Measurements from ENCODE around the gene UGT1A10. TPM values are rescaled to one million over a fixed set of nuclear protein-coding genes. Genes with fewer than 3 reads are reported as not detected.
"Not testable (repeated sequence)": the region's sequence is repeated elsewhere in the genome, so short reads cannot be mapped to it uniquely, and the experiment has no call there.

The UGT1A10 gene
- total RNA-seq, 2 experiments from 2014 or later = not detected

DNA sequence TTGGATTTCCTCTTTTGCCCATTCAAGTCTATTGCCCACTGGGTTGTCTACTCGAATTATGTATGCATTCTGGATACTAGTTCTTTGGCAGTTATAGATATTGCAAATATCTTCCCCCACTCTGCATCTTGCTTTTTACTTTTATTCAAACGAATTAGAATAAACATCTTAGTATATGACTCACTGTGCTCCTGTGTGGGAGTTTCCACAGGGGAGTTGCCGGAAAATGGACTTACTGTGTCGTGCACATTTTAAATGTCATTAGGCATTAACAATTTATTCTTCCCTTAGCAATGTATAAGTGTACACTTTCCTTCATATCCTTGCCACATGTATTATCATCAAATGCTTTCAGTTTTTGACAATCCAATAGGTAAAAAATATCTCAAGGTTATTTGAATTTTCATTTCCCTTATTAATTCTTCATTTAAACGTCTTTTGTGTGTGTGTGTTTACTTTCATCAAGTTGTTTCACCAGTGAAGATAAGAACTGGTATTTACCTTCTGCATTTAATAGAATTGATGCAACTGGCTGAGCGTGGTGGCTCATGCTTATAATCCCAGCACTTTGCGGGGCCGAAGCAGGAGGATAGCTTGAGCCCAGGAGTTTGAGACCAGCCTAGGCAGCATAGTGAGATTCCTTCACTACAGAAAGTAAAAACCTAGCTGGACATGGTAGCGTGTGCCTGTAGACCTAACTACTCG is 71.8 kb downstream of the UGT1A10 start:
- Mint-ChIP-seq H3K9me3 (no peaks in the 10 kb centered on the region), H3K27me3 (peaks cover 23% of the 10 kb centered on the region), H3K27ac (no peak overlapping the region), H3K4me3 (no peak overlapping the region), H3K4me1 (no peaks in the 10 kb centered on the region), H3K36me3 (ENCODE audit: low read depth) (no peaks in the 10 kb centered on the region)
- DNase-seq = no peak
- ChIA-PET CTCF (no interaction called here), POLR2A (no interaction called here)

DNA sequence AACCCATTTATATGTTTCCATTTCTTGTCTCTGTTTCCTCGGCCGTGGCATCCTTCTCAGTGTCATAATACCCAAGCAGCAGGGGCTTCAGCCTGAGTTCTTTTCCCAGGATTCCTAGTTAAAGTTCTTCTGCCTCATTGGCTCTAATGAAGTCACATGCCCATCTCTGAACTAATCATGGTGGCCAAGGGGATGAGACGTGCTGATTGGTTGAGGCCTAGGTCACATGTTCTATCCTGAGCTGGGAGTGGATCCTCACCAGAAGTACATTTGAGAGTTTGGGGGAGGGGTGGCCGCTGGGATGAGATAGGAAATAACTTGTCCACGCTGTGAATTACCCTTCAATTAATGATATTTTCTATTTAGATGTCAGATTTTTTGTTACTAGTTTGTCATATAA is 72.7 kb downstream of the UGT1A10 start:
- Mint-ChIP-seq H3K36me3 (ENCODE audit: low read depth) (no peaks in the 10 kb centered on the region), H3K27me3 (peaks cover 23% of the 10 kb centered on the region), H3K4me3 (no peak overlapping the region), H3K9me3 (no peaks in the 10 kb centered on the region), H3K4me1 (peaks cover 2% of the 10 kb centered on the region), H3K27ac (no peak overlapping the region)
- no peak for DNase-seq
- CTCF ChIA-PET = no interaction called here
- POLR2A ChIA-PET = no interaction called here

DNA sequence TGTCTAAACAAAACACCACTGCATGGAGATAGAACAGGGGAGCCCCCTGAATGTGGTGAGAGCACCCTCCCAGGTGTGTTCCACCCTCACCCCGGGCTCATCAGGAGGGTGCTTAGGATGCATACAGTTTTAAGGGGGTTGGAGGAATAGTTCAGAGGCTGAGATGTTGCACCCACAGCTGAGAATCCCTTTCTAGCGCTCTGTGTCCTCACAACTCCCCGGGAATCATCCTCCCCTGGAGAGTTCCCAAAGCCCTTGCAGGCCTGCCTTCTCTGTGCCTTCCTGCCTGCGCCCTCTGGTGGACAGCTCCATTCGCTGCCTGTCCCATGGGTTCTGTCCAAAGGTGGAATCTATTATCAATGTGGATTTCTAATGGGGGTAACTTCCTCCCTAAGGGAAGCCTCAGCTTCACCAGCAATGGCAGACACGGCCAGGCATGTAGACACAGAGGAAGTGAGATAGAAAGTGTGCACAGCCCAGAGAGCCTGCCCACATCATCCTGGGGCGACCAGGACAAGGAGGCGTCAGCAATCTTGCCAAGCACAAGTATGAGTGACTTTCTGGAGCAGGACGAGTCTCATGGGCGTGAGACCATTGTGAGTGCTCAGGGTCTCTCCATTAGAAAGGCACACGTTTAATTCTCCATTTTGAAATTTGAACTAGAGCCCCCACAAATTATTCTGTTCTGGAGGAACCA is 75.2 kb downstream of the UGT1A10 start:
- Mint-ChIP-seq H3K36me3 (ENCODE audit: low read depth) (no peaks in the 10 kb centered on the region), H3K4me1 (peaks cover 5% of the 10 kb centered on the region), H3K27ac (no peak overlapping the region), H3K9me3 (no peaks in the 10 kb centered on the region), H3K27me3 (peaks cover 32% of the 10 kb centered on the region), H3K4me3 (no peak overlapping the region)
- POLR2A ChIA-PET = no interaction called here
- CTCF ChIA-PET = no interaction called here
- peak; percentile 79 for DNase-seq

DNA sequence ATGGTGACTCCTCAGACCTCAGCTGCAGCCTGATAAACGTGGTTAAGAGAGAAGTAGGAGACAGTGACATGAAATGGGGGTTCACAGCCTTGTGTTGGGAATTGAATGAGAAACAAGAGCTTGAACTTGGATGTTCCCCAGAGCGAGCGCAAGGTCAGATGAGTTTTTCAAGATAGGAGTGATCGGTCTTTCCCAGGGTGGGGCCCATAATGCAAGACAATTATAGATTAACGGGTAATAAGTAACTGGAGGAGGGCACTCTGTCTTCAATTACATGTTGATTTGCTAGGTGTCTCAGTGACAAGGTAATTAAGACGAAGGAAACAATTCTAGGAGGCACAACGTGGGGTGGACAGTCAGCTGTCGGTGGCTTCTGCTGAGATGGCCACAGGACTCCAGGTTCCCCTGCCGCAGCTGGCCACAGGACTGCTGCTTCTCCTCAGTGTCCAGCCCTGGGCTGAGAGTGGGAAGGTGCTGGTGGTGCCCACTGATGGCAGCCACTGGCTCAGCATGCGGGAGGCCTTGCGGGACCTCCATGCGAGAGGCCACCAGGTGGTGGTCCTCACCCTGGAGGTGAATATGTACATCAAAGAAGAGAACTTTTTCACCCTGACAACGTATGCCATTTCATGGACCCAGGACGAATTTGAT is 76.5 kb downstream of the UGT1A10 start, which contains the start of gene UGT1A5:
TSS of gene UGT1A5 (plus strand) at position 297 of the 651 bp plus-strand sequence. CDS start at position 382, 85 bp downstream.
- CTCF ChIA-PET = no interaction called here
- H3K4me3 Mint-ChIP-seq = no peak within 1 kb of the TSS
- POLR2A ChIA-PET = no interaction called here
- no peak for DNase-seq
- H3K27me3 Mint-ChIP-seq = peaks cover 28% of the 10 kb centered on the region
- no peak within 1 kb of the TSS for H3K27ac Mint-ChIP-seq
- no peaks in the 10 kb centered on the region for H3K36me3 Mint-ChIP-seq (ENCODE audit: low read depth)
- peaks cover 5% of the 10 kb centered on the region for H3K4me1 Mint-ChIP-seq
- H3K9me3 Mint-ChIP-seq = no peaks in the 10 kb centered on the region

DNA sequence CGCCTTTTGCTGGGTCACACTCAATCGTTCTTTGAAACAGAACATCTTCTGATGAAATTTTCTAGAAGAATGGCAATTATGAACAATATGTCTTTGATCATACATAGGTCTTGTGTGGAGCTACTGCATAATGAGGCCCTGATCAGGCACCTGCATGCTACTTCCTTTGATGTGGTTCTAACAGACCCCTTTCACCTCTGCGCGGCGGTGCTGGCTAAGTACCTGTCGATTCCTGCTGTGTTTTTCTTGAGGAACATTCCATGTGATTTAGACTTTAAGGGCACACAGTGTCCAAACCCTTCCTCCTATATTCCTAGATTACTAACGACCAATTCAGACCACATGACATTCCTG is 77.0 kb downstream of the UGT1A10 start:
- Mint-ChIP-seq H3K36me3 (ENCODE audit: low read depth) (no peaks in the 10 kb centered on the region), H3K27me3 (peaks cover 26% of the 10 kb centered on the region)

DNA sequence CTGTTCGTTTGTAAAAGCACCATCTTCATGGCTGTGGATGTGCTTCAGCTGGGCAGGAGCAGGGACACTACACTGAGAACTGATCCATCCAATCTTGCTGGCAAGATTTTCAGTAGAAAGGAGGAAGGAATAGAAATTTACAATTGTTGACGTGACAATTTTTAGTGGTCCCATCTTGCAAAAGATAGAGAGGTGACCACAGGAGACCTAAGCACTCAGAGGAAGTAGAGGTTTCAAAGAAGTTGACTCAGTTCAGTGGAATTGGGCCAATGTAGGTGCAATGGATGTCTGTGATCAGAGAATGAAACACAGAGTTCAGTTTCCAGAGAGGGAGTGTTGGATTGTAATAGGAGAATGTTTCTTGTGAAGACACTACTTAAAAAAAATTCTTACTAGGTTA is 77.9 kb downstream of the UGT1A10 start:
- Mint-ChIP-seq H3K27ac (no peak overlapping the region), H3K27me3 (peaks cover 25% of the 10 kb centered on the region), H3K9me3 (no peaks in the 10 kb centered on the region), H3K36me3 (ENCODE audit: low read depth) (no peaks in the 10 kb centered on the region), H3K4me1 (peaks cover 5% of the 10 kb centered on the region), H3K4me3 (no peak overlapping the region)
- DNase-seq = no peak
- POLR2A ChIA-PET = no interaction called here
- CTCF ChIA-PET = no interaction called here

More for the DNA sequence above, 77.0 kb downstream of the UGT1A10 start:
- H3K9me3 Mint-ChIP-seq = no peaks in the 10 kb centered on the region
- no peak for DNase-seq
- peaks cover 5% of the 10 kb centered on the region for H3K4me1 Mint-ChIP-seq
- no peak overlapping the region for H3K27ac Mint-ChIP-seq
- ChIA-PET POLR2A (no interaction called here), CTCF (no interaction called here)
- H3K4me3 Mint-ChIP-seq = no peak overlapping the region

DNA sequence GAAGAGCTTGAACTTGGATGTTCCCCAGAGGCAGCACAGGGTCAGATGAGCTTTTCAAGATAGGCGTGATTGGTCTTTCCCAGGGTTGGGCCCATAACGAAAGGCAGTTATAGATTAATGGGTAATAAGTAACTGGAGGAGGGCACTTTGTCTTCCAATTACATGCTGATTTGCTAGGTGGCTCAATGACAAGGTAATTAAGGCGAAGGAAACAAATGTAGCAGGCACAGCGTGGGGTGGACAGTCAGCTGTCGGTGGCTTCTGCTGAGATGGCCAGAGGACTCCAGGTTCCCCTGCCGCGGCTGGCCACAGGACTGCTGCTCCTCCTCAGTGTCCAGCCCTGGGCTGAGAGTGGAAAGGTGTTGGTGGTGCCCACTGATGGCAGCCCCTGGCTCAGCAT is 82.3 kb downstream of the UGT1A10 start, which contains the start of gene UGT1A4:
TSS of gene UGT1A4 (plus strand) at position 185 of the 400 bp plus-strand sequence. CDS start at position 270, 85 bp downstream.
- Mint-ChIP-seq H3K9me3 (no peaks in the 10 kb centered on the region), H3K27me3 (peaks cover 18% of the 10 kb centered on the region), H3K4me3 (no peak within 1 kb of the TSS), H3K36me3 (ENCODE audit: low read depth) (no peaks in the 10 kb centered on the region), H3K4me1 (peaks cover 5% of the 10 kb centered on the region), H3K27ac (no peak within 1 kb of the TSS)
- ChIA-PET POLR2A (no interaction called here), CTCF (no interaction called here)
- DNase-seq = no peak

DNA sequence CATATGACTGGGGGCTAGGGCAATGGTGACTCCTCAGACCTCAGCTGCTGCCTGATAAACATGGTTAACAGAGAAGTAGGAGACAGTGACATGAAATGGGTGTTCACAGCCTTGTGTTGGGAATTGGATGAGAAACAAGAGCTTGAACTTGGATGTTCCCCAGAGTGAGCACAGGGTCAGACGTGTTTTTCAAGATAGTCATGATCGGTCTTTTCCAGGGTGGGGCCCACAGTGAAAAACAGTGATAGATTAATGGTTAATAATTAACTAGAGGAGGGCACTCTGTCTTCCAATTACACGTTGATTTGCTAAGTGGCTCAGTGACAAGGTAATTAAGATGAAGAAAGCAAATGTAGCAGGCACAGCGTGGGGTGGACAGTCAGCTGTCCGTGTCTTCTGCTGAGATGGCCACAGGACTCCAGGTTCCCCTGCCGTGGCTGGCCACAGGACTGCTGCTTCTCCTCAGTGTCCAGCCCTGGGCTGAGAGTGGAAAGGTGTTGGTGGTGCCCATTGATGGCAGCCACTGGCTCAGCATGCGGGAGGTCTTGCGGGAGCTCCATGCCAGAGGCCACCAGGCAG is 92.6 kb downstream of the UGT1A10 start, which contains the start of gene UGT1A3:
TSS of gene UGT1A3 (plus strand) at position 320 of the 579 bp plus-strand sequence. CDS start at position 405, 85 bp downstream.
- Mint-ChIP-seq H3K27ac (no peak within 1 kb of the TSS), H3K36me3 (ENCODE audit: low read depth) (no peaks in the 10 kb centered on the region), H3K9me3 (no peaks in the 10 kb centered on the region), H3K4me1 (no peaks in the 10 kb centered on the region), H3K4me3 (no peak within 1 kb of the TSS), H3K27me3 (peaks cover 6% of the 10 kb centered on the region)
- ChIA-PET CTCF (no interaction called here), POLR2A (no interaction called here)
- DNase-seq = no peak

DNA sequence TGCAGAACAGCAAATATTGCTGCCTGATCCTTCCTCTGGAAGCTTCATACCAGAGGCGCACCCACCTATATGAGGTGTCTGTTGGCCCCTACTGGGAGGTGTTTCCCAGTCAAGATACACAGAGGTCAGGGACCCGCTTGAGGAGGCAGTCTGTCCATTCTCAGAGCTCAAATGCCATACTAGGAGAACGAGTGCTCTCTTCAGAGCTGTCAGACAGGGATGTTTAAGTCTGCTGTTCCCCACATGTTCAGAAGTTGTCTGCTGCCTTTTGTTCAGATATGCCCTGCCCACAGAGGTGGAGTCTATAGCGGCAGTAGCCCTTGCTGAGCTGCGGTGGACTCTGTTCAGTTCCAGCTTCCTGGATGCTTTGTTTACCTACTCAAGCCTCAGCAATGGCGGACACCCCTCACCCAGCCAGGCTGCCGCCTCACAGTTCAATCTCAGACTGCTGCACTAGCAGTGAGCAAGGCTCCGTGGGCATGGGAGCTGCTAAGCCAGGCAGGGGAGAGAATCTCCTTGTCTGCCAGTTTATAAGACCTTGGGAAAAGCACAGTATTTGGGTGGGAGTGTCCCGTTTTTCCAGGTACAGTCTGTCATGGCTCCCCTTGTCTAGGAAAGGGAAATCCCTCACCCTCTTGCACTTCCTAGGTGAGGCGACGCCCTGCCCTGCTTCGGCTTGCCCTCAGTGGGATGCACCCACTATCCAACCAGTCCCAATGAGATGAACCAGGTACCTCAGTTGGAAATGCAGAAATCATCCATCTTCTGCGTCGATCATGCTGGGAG is 100.8 kb downstream of the UGT1A10 start:
- H3K9me3 Mint-ChIP-seq; H3K4me1 Mint-ChIP-seq; H3K36me3 Mint-ChIP-seq (ENCODE audit: low read depth); H3K27ac Mint-ChIP-seq; CTCF ChIA-PET; H3K4me3 Mint-ChIP-seq; POLR2A ChIA-PET; DNase-seq: not testable (repeated sequence)
- H3K27me3 Mint-ChIP-seq = peaks cover 27% of the 10 kb centered on the region

DNA sequence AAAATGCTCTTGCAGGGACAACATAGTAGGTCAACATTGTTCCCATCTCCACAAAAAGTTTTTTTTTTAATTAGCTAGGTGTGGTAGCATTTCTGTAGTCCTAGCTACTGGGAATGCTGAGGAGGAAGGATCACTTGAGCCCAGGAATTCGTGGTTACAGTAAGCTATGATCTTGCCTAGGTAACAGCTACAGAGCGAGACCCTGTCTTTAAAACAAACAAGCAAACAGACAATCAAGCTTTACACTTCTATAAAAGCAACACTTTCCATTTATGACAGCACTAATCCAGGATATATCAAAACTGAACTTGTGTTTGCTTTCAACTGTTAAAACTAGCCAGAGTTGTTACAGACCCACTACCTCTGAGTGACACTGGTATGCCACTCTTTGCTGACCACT is 104.6 kb downstream of the UGT1A10 start:
- Mint-ChIP-seq H3K4me3 (no peak overlapping the region), H3K9me3 (no peaks in the 10 kb centered on the region), H3K36me3 (ENCODE audit: low read depth) (no peaks in the 10 kb centered on the region), H3K27ac (no peak overlapping the region), H3K27me3 (peaks cover 11% of the 10 kb centered on the region), H3K4me1 (no peaks in the 10 kb centered on the region)
- ChIA-PET CTCF (no interaction called here), POLR2A (no interaction called here)
- no peak for DNase-seq

DNA sequence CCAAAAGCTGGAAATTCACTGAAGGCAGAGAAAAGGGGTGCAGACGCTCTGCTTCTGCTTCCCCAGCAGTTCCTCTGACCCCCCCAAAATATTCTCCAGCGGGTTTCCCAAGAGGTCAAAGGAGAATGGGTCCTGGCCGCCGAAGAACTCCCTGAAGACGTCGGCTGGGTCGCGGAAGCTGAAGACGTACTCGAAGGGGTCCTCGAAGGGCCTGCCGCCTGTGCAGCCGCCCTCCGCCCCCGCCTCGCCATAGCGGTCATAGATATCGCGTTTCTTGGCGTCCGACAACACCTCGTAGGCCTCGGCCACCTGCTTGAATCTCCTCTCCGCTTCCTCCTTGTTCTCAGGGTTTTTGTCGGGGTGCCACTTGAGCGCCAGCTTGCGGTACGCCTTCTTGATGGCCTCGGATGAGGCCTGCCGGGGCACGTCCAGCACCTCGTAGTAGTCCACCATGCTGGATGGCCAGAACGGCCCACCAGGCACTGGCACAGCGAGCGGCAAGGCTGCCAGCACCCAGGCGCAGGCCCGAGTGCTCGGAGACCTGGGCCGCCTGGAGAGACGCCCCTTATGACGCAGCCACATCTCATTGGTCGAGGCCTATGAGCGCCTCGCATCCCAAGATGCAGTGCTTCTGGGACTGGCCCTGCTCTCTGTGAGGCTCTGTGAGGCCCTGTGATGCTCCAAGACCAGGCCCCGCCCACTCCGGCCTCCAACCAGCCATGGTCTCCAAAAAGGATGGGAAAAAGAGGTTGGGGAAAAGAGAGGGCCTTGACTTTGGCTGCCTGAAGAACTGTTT is 107.4 kb downstream of the UGT1A10 start:
- no peaks in the 10 kb centered on the region for H3K9me3 Mint-ChIP-seq
- H3K27ac Mint-ChIP-seq = no peak overlapping the region
- no peaks in the 10 kb centered on the region for H3K36me3 Mint-ChIP-seq (ENCODE audit: low read depth)
- H3K27me3 Mint-ChIP-seq = peaks cover 10% of the 10 kb centered on the region
- H3K4me3 Mint-ChIP-seq = no peak overlapping the region
- no peaks in the 10 kb centered on the region for H3K4me1 Mint-ChIP-seq
- ChIA-PET POLR2A (no interaction called here), CTCF (no interaction called here)
- DNase-seq = no peak

DNA sequence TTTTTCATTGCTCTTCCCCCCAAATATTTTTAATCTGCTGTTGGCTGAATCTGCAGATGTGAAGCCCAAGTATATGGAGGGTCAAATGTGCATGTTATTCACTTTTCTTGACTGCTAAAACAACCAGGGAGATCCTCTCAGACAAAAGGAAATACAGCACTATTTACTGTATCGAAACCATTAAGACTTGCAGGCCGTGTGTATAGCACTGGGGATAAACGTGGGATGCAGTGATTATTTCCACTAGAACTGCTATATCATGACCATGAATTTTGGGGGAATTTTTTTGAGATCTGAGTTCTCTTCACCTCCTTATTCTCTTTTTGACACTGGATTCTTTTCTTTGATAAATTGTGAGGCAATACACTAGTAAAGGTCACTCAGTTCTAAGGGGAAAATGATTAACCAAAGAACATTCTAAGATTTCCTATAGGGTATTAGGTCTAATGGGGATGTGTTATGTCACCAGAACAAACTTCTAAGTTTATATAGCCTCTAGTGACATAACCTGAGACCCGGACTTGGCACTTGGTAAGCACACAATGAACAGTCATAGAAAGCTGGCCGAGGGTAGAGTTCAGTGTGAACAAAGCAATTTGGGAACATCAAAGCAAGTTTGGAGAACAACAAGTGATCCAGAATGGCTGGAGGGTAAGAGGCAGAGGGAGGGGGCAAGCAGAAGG is 109.0 kb downstream of the UGT1A10 start:
- POLR2A ChIA-PET = no interaction called here
- Mint-ChIP-seq H3K36me3 (ENCODE audit: low read depth) (no peaks in the 10 kb centered on the region), H3K4me3 (no peak overlapping the region)

More for the DNA sequence above, 109.0 kb downstream of the UGT1A10 start:
- Mint-ChIP-seq H3K27me3 (peaks cover 5% of the 10 kb centered on the region), H3K4me1 (no peaks in the 10 kb centered on the region), H3K9me3 (peaks cover 6% of the 10 kb centered on the region), H3K27ac (no peak overlapping the region)
- CTCF ChIA-PET = no interaction called here
- no peak for DNase-seq
